Measurements from ENCODE around the gene MYH16.
"Not testable (repeated sequence)": the region's sequence is repeated elsewhere in the genome, so short reads cannot be mapped to it uniquely, and the experiment has no call there.

Gene MYH16

DNA sequence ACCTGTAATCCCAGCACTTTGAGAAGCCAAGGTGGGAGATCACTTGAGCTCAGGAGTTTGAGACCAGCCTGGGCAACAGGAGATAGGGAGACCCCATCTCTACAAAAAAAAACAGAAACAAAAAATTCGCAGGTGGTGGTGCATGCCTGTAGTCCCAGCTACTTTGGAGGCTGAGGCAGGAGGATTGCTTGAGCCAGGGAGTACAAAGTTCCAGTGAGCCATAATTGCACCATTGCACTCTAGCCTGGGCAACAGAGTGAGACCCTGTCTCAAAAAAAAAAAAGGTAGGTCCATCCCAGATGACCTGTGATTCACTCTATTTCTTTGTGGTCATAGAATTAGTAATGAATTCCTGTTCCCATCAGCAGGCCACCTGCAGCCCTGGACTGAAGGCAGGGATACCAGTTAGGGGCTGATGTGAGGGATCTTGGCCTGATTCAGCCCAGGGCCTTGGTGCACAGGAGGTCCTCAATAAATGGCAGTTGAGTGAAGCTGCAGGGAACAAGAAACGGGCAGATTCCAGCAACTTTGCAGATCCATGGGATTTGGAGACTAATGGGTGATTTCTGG lies at the start of gene MYH16:
Gene MYH16 (plus strand): TSS at position 364 of the 570 bp plus-strand sequence.
- DNase-seq (ENCODE audit: low read depth in 2 of 2), result no peak

DNA sequence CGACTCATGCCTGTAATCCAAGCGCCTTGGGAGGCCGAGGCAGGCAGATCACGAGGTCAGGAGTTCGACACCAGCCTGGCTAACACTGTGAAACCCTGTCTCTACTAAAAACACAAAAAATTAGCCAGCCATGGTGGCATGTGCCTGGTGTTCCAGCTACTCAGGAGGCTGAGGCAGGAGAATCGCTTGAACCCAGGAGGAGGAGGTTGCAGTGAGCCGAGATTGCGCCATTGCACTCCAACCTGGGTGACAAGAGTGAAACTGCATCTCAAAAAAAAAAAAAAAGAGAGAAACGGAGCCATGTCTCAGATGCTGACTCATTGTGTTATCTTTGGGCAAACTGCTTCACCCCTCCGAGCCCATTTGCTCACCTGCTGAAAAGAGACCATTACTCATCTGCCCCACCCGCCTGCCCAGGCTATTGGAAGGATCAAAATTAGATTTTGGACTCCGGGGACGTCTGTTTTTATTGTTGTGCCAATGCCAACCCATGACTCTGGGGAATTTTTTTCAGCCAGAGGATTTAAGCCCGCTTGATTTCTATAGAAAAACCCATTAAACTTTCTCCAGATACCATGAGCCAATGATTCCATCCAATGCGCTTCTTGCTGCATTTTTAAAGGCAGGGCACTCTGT lies 48.3 kb upstream of the MYH16 start:
- DNase-seq (ENCODE audit: low read depth in 2 of 2), result not testable (repeated sequence)

DNA sequence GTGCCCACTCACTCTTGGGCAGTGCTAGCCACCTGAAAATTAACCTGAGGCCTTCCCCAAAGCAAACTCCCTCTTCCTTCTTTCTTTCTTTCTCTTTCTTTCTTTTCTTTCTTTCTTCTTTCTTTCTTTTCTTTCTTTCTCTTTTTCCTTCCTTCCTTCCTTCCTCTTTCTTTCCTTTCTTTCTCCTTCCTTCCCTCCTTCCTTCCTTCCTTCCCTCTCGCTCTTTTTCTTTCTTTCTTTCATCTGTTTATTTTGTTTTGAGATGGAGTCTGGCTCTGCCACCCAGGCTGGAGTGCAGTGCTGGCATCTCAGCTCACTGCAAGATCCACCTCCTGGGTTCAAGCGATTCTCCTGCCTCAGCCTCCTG lies 47.8 kb upstream of the MYH16 start:
- DNase-seq (ENCODE audit: low read depth in 2 of 2), result no peak

DNA sequence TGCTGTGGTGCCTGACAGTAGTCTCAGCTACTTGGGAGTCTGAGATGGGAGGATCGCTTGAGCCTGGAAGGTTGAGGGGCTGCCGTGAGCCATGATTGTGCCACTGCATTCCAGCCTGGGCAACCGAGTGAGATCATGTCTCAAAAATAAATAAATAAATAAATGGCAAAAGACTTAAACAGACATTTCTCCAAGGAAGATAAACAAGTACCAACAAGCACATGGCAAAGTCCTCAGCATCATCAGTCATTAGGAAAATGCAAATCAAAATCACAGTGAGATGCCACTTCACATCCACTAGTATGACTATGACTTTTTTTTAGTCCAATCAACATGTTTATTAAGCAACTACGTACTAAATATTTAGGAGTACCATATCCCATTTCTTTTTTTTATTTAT lies 43.4 kb upstream of the MYH16 start:
- DNase-seq (ENCODE audit: low read depth in 2 of 2), result no peak

DNA sequence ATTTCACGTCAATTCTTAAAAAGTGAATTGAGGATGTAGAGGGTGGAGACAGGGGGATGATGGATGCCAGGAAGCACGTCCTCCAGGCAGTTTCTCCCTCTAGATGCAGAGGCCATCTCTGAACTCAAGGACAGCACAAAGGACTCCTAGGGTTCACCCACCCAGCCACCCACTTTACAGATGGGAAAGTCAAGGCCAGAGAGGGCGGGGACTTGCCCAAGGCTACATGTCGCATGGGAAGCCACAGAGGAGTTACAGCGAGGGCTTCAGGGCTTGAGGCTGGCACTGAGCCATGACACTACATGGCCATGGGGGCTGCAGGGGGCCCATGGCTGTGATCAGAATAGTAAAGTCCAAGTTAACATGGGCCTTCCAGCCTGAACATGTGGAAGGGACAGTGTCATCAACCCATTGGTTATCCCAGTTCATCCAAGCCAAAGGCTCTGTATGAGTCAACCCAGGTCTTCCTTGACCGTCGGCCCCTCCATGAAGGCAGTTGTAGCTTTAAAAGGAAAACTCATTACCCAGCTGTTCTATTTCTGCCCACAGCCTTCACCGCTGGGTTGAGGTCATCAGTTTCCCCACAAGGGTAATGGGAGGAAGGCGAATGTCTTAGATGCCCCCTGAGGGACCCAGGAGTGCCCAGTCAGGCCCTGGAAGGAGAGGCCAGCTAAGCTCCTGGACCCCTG lies 40.4 kb upstream of the MYH16 start:
- no peak for DNase-seq (ENCODE audit: low read depth in 2 of 2)

DNA sequence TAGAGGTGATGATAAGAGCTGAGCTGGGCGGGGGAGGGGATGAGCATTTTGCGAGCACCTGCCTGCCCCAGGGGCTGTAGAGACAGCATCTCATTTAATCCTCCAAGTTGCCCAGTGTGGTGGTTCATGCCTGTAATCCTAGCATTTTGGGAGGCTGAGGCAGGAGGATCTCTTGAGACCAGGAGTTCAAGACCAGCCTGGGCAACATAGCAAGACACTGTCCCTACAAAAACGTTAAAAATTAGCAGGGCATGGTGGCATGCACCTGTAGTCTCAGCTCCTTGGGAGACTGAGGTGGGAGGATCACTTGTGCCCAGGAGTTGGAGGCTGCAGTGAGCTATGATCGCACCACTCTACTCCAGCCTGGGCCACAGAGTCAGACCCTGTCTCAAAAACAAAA lies 39.7 kb upstream of the MYH16 start:
- not testable (repeated sequence) for DNase-seq (ENCODE audit: low read depth in 2 of 2)

DNA sequence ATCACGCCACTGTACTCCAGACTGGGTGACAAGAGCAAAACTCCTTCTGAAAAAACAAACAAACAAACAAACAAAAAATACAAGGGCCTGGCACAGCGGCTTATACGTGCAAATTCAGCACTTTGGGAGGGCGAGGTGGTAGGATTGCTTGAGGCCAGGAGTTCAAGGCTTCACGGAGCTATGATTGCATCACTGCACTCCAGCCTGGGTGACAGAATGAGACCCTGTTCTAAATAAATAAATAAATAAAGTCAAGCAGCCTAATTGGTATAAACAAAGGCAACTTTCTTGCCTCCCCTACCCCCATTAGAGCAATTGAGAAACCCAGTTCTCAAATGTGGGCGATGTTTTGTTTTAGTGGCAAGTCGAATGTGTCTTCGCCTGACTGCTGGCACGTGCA lies 38.5 kb upstream of the MYH16 start:
- no peak for DNase-seq (ENCODE audit: low read depth in 2 of 2)

DNA sequence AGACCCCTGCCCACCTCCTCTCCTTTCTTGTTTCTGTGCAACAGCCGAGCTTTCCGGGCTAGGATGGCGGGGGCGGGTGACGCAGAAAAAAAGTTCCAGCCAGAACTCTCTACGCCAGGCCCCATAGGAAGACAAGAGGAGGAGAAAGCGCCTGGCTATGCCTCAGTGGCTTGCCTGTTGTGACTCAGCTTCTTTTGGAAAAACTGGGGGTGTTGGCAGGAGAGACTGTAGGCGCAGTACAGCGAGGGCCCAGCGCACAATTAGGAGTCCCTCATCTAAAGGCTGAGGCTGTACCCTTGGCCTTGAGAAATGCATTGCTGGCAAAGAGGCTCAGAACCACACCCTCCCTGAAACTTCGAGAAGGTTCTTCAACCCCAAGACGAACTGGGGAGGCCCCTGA lies 36.7 kb upstream of the MYH16 start:
- DNase-seq (ENCODE audit: low read depth in 2 of 2), result no peak

DNA sequence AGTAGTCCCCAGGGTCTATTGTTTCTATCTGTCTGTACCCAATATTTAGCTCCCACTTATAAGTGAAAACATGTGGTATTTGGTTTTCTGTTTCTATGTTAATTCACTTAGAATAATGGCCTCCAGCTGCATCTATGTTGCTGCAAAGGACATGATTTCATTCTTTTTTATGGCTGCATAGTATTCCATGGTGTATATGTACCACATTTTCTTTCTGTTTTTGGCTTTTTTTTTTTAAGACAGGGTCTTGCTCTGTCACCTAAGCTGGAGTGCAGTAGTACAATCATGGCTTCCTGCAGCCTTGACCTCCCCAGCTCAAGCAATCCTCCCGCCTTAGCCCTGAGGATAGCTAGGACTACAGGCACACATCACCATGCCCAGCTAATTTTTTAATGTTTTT lies 34.8 kb upstream of the MYH16 start:
- not testable (repeated sequence) for DNase-seq (ENCODE audit: low read depth in 2 of 2)

DNA sequence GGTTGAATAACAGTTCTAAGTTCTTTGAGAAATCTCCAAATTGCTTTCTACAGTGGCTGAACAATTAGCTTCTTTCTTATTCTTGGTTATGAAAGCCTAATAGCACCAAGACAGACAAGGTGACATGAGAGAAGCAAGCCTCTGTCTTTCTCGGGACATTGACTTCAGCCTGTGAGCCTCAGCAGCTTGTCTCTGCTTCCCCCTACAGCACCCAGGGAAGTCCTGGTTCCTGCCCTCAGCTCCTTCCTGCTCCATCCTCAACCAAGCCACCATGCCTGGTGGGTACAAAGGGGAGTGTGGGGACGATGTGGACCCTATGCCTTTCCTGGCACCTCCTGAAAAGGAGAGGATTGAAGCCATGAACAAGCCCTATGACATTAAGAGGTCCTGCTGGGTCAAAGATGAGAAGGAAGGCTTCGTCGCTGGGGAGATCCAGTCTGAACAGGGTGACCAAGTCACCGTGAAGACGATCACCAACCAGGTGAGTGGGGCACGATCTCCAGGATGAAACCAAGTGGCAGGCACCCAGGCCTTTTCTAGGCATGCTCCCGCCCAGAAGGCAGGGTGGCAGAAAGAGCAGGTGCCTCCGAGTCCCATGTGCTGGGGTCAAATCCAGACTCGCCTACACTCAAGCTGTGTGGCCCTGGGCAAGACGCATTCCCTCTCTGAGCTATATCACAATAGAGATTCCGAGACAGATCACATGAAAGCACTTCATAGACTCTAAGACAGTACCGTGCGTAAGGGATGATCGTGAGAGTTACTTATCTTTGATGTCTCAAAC lies 33.9 kb upstream of the MYH16 start:
- DNase-seq (ENCODE audit: low read depth in 2 of 2), result no peak

DNA sequence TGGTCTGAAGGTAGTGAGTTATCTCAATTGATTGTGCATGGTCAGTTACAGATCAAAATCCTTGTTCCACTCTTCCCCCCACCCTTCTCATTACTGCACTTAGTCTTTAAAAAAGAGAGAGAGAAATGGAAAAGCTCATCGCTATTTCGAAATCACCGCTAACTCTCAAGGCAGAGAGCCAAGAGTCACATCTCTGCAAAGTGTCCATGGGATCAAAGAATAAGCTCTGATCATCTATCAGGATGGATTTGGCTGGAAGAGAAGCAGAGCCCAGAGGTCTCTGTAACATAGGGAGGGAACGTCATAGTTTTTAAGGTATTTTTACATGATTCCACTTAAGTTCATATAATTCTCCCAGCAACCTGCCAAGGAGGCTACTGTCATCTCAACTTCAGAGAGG lies 30.0 kb upstream of the MYH16 start:
- no peak for DNase-seq (ENCODE audit: low read depth in 2 of 2)

DNA sequence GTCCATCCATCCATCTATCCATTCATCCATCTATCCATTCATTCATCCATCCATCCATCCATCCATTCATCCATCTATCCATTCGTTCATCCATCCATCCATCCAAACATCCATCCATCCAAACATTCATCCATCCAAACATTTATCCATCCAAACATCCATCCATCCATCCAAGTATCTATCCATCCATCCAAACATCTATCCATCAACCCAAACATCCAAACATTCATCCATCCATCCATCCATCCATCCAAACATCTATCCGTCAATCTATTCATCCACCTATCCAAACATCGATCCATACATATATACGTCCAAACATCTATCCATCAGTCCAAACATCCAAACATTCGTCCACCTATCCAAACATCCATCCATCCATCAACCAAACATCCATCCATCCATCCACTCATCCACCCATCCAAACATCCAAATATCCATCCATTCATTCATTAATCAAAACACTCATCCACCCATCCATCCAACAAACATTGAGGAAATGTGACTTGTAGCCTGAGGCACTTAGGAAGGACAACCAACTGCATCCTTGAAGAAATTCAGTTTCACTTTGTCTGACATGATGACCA lies 28.8 kb upstream of the MYH16 start:
- DNase-seq (ENCODE audit: low read depth in 2 of 2), result no peak

DNA sequence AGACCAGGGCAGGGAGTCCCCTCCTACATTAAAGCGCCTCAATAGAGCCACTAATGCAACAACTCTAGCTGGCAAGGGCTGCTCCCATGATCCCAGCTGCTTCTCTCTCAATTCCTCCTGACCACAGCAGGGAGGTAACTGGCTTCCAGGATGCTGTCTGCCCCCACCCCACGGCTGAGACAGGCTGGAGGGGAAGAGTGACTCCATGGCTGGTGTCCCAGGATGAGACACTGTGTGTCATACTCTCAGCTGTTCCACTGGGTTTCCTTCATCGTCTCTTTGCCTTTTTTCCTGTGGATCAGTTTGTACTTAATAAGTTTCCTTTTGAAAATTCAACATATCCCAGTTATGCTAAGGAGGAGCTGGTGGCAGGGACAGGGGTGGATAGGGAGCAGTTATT lies 27.7 kb upstream of the MYH16 start:
- no peak for DNase-seq (ENCODE audit: low read depth in 2 of 2)

DNA sequence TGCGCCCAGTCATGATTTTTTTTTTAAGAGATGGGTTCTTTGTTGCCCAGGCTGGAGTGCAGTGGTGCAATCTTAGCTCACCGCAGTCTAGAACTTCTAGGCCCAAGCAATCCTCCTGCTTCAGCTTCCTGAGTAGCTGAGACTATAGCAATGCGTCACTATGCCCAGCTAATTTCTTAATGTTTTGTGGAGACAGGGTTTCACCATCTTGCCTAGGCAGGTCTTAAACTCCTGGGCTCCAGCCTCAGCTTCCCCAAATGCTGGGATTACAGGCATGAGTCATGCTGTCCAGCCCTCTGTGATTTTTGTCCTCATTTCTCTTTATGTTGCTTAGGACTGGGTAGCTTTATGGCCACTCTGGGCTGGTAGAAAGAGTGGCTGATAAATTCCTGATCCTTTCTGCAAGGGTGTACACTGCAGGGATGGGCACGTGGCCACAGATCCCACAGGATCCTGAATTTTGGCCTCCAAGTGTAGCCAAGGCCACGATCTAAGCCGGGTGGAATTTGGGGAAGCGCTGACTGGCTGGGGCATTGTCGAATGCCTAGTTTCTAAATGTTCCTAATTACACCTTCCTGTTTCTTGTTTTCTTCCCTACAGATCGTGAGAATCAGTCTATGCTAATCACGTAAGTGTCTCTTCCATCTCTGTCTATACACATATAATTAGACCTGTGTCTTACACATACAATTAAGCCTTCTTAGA lies 24.1 kb upstream of the MYH16 start:
- no peak for DNase-seq (ENCODE audit: low read depth in 2 of 2)

DNA sequence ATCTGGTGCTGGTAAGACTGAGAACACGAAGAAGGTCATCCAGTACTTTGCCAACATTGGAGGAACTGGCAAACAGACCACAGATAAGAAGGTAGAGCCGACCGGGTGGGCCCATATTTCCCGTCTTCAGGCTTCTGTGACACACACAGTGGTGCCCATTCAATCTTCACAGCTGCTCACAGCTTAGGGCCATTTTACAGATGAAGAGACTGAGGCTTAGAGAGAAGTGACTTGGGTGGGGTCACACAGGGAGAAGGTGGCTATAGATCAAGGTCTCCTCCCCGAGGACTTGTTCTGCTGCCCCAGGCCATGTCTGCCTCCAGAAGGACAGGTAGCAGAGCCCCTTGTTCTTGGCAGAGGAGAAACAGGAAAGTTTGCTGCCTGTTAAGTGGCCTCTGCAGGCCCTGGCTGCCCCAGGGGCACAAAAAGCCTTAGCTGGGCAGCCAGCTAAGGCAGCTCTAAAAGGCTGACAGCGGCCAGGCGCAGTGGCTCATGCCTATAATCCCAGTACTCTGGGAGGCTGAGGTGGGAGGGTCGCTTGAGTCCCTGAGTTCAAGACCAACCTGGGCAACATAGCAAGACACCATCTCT lies 22.6 kb upstream of the MYH16 start:
- DNase-seq (ENCODE audit: low read depth in 2 of 2), result no peak

DNA sequence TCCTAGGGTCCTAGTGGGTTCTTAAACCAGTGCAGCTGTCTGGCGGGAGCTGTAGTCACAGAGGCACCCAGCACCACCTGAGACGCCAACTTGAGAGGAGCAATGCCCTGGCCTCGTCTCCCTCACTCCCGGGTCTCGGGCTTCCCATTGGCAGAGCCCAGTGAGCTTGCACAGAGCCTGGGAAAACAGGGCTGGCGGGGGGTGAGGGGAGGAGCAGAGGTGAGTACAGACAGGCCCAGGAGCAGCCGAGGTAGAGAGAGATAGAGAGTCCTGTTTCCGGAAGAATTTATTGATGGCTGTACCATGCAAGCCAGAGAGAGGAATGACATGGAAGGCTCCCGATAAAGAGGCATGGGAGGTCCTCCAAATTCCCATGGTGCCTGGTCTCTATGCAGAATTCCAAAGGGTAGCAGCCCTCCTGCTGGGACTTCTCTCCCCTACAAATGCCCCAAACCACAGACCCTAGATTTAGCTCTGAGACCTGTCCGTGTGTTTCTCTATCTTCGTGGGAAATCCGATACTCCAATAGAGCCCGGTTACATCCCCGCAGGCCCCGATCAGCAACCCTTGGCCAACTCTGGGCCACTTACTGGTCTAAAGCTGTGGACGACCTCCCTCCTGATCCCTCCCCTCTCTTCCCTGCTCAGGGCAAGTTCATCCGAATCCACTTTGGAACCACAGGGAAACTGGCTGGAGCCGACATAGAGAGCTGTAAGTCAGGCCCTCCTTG lies 20.3 kb upstream of the MYH16 start:
- no peak for DNase-seq (ENCODE audit: low read depth in 2 of 2)

DNA sequence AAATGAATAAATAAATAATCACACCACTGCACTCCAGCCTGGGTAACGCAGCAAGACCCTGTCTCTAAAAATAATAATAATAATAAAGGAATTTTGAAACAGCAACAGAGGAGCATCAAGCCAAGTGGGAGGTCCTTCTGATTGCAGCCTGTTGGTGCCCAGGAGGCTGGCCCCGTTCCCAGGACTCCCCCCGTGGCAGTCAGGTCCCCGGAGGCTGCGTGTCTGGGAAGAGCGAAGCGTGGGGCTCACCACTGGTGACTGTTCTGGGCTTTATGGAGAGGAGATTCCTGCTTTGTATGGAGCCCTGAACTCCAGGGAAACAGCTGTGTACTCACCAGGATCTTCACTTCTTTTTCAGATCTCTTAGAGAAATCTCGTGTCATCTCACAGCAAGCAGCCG lies 19.3 kb upstream of the MYH16 start:
- no peak for DNase-seq (ENCODE audit: low read depth in 2 of 2)

DNA sequence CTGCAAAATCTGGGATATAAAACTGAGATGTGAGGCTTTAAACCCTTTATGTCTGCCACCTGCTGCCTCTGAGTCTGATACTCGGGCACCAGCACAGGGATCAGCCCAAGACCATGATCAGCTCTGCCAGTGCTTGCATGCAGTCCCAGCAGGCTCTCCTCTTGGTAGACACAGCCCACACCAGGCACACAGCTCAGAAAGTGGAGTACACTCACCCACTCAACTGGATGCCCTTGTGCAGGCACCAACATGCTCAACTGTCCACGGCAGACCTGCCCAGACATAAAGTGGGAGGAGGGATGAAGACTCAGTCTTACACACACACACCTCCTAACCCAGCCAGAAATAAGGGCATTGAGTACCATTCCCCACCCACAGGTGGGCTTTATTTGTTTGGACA lies 18.2 kb upstream of the MYH16 start:
- DNase-seq (ENCODE audit: low read depth in 2 of 2), result no peak

DNA sequence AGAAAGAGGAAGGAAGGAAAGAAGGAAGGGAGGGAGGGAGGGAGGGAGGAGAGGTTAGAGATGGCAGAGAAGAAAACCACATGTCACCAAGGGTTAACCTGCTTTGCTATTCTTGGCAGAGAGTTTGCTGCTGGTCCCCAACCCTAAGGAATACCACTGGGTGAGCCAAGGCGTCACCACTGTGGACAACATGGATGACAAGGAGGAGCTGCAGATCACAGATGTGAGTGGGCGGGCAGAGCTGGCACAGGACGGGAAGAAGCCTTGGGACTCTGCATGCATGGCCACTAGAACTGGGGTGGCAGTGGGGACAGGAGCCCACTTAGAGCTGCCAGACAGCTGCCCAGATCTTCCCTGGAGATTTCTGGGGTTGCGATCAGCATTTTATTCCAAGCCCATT lies 17.2 kb upstream of the MYH16 start:
- no peak for DNase-seq (ENCODE audit: low read depth in 2 of 2)

DNA sequence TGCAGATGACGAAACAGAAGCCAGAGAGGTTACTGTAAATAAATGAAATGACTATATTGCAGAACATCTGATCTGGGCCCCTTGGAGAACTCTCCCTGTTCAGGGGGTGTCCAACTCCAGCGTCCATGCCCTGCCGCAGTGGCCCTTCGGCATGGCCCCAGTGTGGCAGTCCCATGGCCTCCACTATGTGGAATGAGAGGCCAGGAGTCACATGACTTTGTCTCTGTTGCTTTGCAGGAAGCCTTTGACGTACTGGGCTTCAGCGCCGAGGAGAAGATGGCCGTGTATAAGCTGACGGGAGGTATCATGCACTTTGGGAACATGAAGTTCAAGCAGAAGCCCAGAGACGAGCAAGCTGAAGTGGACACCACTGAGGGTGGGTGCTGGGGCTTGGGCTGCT lies 15.6 kb upstream of the MYH16 start:
- no peak for DNase-seq (ENCODE audit: low read depth in 2 of 2)

DNA sequence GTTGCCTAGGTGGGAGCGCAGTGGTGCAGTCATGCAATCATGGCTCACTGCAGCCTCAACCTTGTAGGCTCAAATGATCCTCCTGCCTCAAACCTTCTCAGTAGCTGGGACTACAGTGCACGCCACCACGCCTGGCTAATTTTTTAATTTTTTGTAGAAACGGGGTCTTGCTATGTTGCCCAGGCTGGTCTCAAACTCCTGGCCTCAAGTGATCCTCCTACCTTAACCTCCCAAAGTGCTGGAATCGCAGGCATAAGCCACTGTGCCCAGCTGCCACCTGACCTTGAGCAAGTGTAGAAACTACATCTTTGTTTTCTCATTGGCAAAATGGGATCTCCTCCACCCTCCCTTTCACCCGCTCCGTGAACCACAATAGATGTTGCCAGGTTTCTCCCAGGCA lies 15.0 kb upstream of the MYH16 start:
- DNase-seq (ENCODE audit: low read depth in 2 of 2), result no peak
